ENCODE data around the gene PSD. TPM values are rescaled to one million over a fixed set of nuclear protein-coding genes. Genes with fewer than 3 reads are reported as not detected.

PSD gene
- total and polyA plus RNA-seq, 9 of the 15 experiments (the other 6 are each of a cell fraction or from before 2014, with no cell fraction given), result 0.11 to 1.7 (median 0.54) TPM; not detected in 2

GRCh38 chr10:102397222-102398171 lies 21.1 kb downstream of the PSD start (continued):
- TF ChIP-seq HOMEZ (CRISPR knock-in tag; IDR thresholded peaks at IDR 0.05), result no peak
- no peak for TF ChIP-seq HEY1 (CRISPR knock-in tag; IDR thresholded peaks at IDR 0.05; ENCODE audit: borderline replicate concordance)
- TF ChIP-seq ZBTB9 (CRISPR knock-in tag; IDR thresholded peaks at IDR 0.05), result no peak
- no peak for TF ChIP-seq ZNF778 (CRISPR knock-in tag; IDR thresholded peaks at IDR 0.05)
- no peak for TF ChIP-seq YY1 (IDR thresholded peaks at IDR 0.05; ENCODE audit: borderline replicate concordance in 1 of 3, control insufficient read depth in 1 of 3, extremely low read depth in 1 of 3, insufficient read depth in 3 of 3, insufficient read length in 1 of 3, insufficient replicate concordance in 2 of 3, low read depth in 1 of 3, low read length in 2 of 3)
- no peak for TF ChIP-seq HNRNPL (IDR thresholded peaks at IDR 0.05; ENCODE audit: low read depth, low read length)
- no peak for TF ChIP-seq CBFB (CRISPR knock-in tag; IDR thresholded peaks at IDR 0.05)
- no peak for TF ChIP-seq BRF1 (IDR thresholded peaks at IDR 0.05; ENCODE audit: borderline replicate concordance, extremely low read depth, insufficient read length)
- TF ChIP-seq CEBPB (tag; IDR thresholded peaks at IDR 0.05), result peak; percentile 51
- no peak for TF ChIP-seq ERF (CRISPR knock-in tag; IDR thresholded peaks at IDR 0.05)
- TF ChIP-seq ZNF324 (CRISPR knock-in tag; IDR thresholded peaks at IDR 0.05), result no peak
- TF ChIP-seq ATF3 (IDR thresholded peaks at IDR 0.05), result peak; percentile 64
- no peak for TF ChIP-seq ATF3 (CRISPR knock-in tag; conservative IDR thresholded peaks at IDR 0.05)
- no peak for TF ChIP-seq ZNF655 (CRISPR knock-in tag; IDR thresholded peaks at IDR 0.05)
- TF ChIP-seq ZNF263 (CRISPR knock-in tag; IDR thresholded peaks at IDR 0.05; ENCODE audit: borderline replicate concordance), result no peak
